Stimulated activated naive B cell treated with anti-CD40 and anti-IgM and Interleukin-4, amounts not matched to agents 10 μg/mL and 1 μg/mL and 100 μg/mL, for 72 hours (primary cell): ENCODE measurements around the gene TMC5.
"Not testable (repeated sequence)": the region's sequence is repeated elsewhere in the genome, so short reads cannot be mapped to it uniquely, and the experiment has no call there.

Experiments
- ATAC-seq, 2 donors: fragments of 150-1000 bp; cut with Tn5 transposase; replicated peaks; 2 replicates each; pipeline ENCODE4 v1.10.0; 2021; ENCODE audit warnings: moderate library complexity in 1 of 2
- DNase-seq: peaks from one replicate; pipeline ENCODE4 v3.0.0; 2021
- H3K27ac Mint-ChIP-seq: one replicate; pipeline ENCODE4 v1.8.0; 2022; ENCODE audit warnings: mild to moderate bottlenecking, mixed read lengths
- H3K27me3 Mint-ChIP-seq, 2 donors: one replicate each; pipeline ENCODE4 v1.8.0; 2022; ENCODE audit warnings: mixed read lengths in 2 of 2
- H3K36me3 Mint-ChIP-seq, 2 donors: one replicate each; pipeline ENCODE4 v1.8.0; 2022; ENCODE audit warnings: mixed read lengths in 2 of 2, mild to moderate bottlenecking in 1 of 2
- H3K4me1 Mint-ChIP-seq, 2 donors: one replicate each; pipeline ENCODE4 v1.8.0; 2022; ENCODE audit warnings: mixed read lengths in 2 of 2, mild to moderate bottlenecking in 1 of 2
- H3K4me3 Mint-ChIP-seq, 2 donors: one replicate each; pipeline ENCODE4 v1.8.0; 2022; ENCODE audit warnings: mild to moderate bottlenecking in 2 of 2, mixed read lengths in 2 of 2, moderate library complexity in 1 of 2
- H3K9me3 Mint-ChIP-seq, 2 donors: one replicate each; pipeline ENCODE4 v1.8.0; 2022; ENCODE audit warnings: mixed read lengths in 2 of 2, mild to moderate bottlenecking in 1 of 2

The TMC5 gene

GRCh38 chr16:19542138-19542821, 124.6 kb downstream of the TMC5 start:
- Mint-ChIP-seq H3K4me1 (no peaks in the 10 kb centered on the region), H3K27me3 (no peaks in the 10 kb centered on the region), H3K4me3 (no peak overlapping the region), H3K36me3 (peaks cover 18 to 39% of the 10 kb centered on the region in 2 donors), H3K27ac (no peak overlapping the region), H3K9me3 (peaks cover 0 to 2% of the 10 kb centered on the region in 2 donors)
- ATAC-seq (no peak), DNase-seq (no peak)

GRCh38 chr16:19543278-19543996, 125.8 kb downstream of the TMC5 start:
- not testable (repeated sequence) for H3K27ac Mint-ChIP-seq, DNase-seq, H3K4me3 Mint-ChIP-seq, H3K9me3 Mint-ChIP-seq, H3K27me3 Mint-ChIP-seq, H3K4me1 Mint-ChIP-seq, ATAC-seq
- H3K36me3 Mint-ChIP-seq = peaks cover 18 to 38% of the 10 kb centered on the region in 2 donors

GRCh38 chr16:19548144-19548543, 130.5 kb downstream of the TMC5 start:
- Mint-ChIP-seq H3K4me3 (no peak overlapping the region), H3K9me3 (peaks cover 0 to 2% of the 10 kb centered on the region in 2 donors), H3K4me1 (no peaks in the 10 kb centered on the region), H3K27me3 (no peaks in the 10 kb centered on the region), H3K27ac (no peak overlapping the region), H3K36me3 (peaks cover 10% of the 10 kb centered on the region in 2 donors)
- no peak for ATAC-seq
- DNase-seq = no peak
